Thoracic aorta (tissue), 2 donors: ENCODE data around the gene GH1. TPM values are rescaled to one million over a fixed set of nuclear protein-coding genes. Genes with fewer than 3 reads are reported as not detected.
"Not testable (repeated sequence)": the region's sequence is repeated elsewhere in the genome, so short reads cannot be mapped to it uniquely, and the experiment has no call there.

ENCODE experiments used
- ATAC-seq: fragments of 150-250 bp; one replicate; pipeline ENCODE4 v1.8.0; 2017; ENCODE audit warnings: low read depth; ENCODE audit not compliant: insufficient number of reproducible peaks, low FRiP score
- DNase-seq: peaks from one replicate; pipeline ENCODE4 v3.0.0-alpha.2; 2020; ENCODE audit warnings: low spot score
- H3K27ac ChIP-seq, 2 donors: fragments of 200-600 bp; sonication (generic); 1 replicate in 1 of 2; 2 replicates in 1 of 2; pipeline ENCODE4 v1.5.1; 2016; ENCODE audit warnings: mild to moderate bottlenecking in 2 of 2, moderate library complexity in 2 of 2
- H3K27me3 ChIP-seq: fragments of 200-600 bp; sonication (generic); replicated peaks from 2 replicates; pipeline ENCODE4 v1.6.0; 2016; ENCODE audit warnings: mild to moderate bottlenecking; ENCODE audit not compliant: insufficient read depth
- H3K36me3 ChIP-seq: fragments of 200-600 bp; sonication (generic); one replicate; pipeline ENCODE4 v1.5.1; 2016
- H3K4me1 ChIP-seq, 2 donors: fragments of 200-600 bp; sonication (generic); 1 replicate in 1 of 2; 2 replicates in 1 of 2; pipeline versions ENCODE4 v1.5.1 to v1.6.0; 2016; ENCODE audit warnings: low read depth in 2 of 2, mild to moderate bottlenecking in 1 of 2; ENCODE audit not compliant: control insufficient read depth in 1 of 2
- H3K4me3 ChIP-seq: fragments of 200-600 bp; sonication (generic); 2 replicates; pipeline ENCODE4 v1.5.1; 2016; ENCODE audit warnings: mild to moderate bottlenecking
- H3K9me3 ChIP-seq: fragments of 200-600 bp; sonication (generic); 2 replicates; pipeline ENCODE4 v1.5.1; 2016
- CTCF ChIP-seq: fragments of 200-600 bp; sonication (generic); IDR thresholded peaks from one replicate; pipeline ENCODE4 v1.5.1; 2019; ENCODE audit warnings: antibody characterized with exemption
- total RNA-seq, 2 donors: library from RNA; depleted of rRNA; stranded (reverse); fragments of >200 nt; gene quantifications; one replicate each; pipeline versions ENCODE4 v1.1.0 to v1.2.3, GENCODE V29; 2016

Gene GH1
- total RNA-seq, 2 donors from 2014 or later, result not detected

GRCh38 chr17:63881935-63882601 lies 36.6 kb downstream of the GH1 start, which contains the start of gene GH2:
GH2 (minus strand) TSS chr17:63881944; CDS start chr17:63881801, 143 bp downstream.
- DNase-seq (no peak), ATAC-seq (no peak)
- no peaks in the 10 kb centered on the region for H3K27me3 ChIP-seq
- H3K4me3 ChIP-seq, result no peak within 1 kb of the TSS
- no peaks in the 10 kb centered on the region for H3K4me1 ChIP-seq
- no peaks in the 10 kb centered on the region for H3K9me3 ChIP-seq
- no peak within 1 kb of the TSS for H3K27ac ChIP-seq
- no peaks in the 10 kb centered on the region for H3K36me3 ChIP-seq
- peak; percentile 64 for TF ChIP-seq CTCF

GRCh38 chr17:63881337-63881736 lies 37.3 kb downstream of the GH1 start:
- H3K27me3 ChIP-seq, ATAC-seq, DNase-seq: not testable (repeated sequence)

DNA sequence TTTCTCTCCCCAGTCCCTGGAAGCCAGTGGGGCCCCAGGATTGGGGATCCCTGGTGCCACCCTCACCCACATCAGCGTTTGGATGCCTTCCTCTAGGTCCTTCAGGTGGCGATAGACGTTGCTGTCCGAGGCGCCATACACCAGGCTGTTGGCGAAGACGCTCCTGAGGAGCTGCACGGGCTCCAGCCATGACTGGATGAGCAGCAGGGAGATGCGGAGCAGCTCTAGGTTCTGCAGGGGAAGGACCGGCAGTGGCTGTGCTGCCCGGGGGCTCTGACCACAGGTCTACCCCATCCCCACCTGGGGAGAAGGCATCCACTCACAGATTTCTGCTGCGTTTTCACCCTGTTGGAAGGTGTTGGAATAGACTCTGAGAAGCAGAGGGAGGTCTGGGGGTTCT lies 37.9 kb downstream of the GH1 start:
- DNase-seq (no peak), ATAC-seq (no peak)
- Histone ChIP-seq H3K36me3 (no peaks in the 10 kb centered on the region), H3K27ac (no peak overlapping the region), H3K4me1 (no peaks in the 10 kb centered on the region), H3K4me3 (no peak overlapping the region), H3K27me3 (no peaks in the 10 kb centered on the region), H3K9me3 (no peaks in the 10 kb centered on the region)
- no peak for TF ChIP-seq CTCF

More at GRCh38 chr17:63881337-63881736, 37.3 kb downstream of the GH1 start:
- H3K4me1 ChIP-seq, H3K27ac ChIP-seq, H3K4me3 ChIP-seq, H3K36me3 ChIP-seq, H3K9me3 ChIP-seq: not testable (repeated sequence)

GRCh38 chr17:63878413-63878812 lies 40.2 kb downstream of the GH1 start:
- H3K27ac ChIP-seq, H3K4me3 ChIP-seq, H3K9me3 ChIP-seq, H3K27me3 ChIP-seq, ATAC-seq, DNase-seq, H3K36me3 ChIP-seq, H3K4me1 ChIP-seq: not testable (repeated sequence)

- not testable (repeated sequence) for H3K36me3 ChIP-seq, DNase-seq, H3K27me3 ChIP-seq, H3K4me1 ChIP-seq, ATAC-seq, H3K27ac ChIP-seq, H3K9me3 ChIP-seq, H3K4me3 ChIP-seq
Observed at GRCh38 chr17:63874693-63875092, 43.9 kb downstream of the GH1 start.

DNA sequence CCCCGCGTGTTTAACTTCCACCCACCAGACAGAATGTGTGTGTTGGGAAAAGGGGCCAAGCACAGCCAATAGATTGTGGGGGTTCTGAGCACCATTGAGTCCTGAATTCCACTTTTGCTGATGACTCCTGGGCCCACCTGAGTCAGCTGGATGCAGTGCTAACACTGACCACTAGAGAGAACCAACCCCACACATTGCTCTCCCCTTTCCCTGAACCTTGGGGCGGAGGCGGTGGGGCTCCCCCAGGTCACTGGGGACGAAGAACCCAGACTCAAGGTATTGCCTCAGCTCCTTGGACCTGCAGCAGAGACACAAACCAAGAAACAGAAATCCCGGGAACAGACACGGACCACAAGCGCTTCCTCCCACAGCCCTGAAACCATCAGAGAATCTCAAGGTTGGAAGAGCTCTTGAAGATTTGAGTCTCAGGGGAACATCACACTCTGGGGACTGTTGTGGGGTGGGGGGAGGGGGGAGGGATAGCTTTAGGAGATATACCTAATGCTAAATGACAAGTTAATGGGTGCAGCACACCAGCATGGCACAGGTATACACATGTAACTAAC lies 44.5 kb downstream of the GH1 start:
- not testable (repeated sequence) for H3K4me3 ChIP-seq, H3K4me1 ChIP-seq, H3K9me3 ChIP-seq, H3K36me3 ChIP-seq, ATAC-seq, H3K27me3 ChIP-seq, DNase-seq, H3K27ac ChIP-seq

- not testable (repeated sequence) for ATAC-seq, H3K27me3 ChIP-seq, H3K4me1 ChIP-seq, H3K27ac ChIP-seq, H3K9me3 ChIP-seq, H3K36me3 ChIP-seq, H3K4me3 ChIP-seq, DNase-seq
Observed at GRCh38 chr17:63873577-63873976, 45.1 kb downstream of the GH1 start, which contains the start of gene CSH2. CSH2 (minus strand) TSS chr17:63873677; CDS start chr17:63873614, 63 bp downstream.

GRCh38 chr17:63871646-63872365 lies 46.8 kb downstream of the GH1 start:
- not testable (repeated sequence) for DNase-seq

GRCh38 chr17:63870292-63870665 lies 48.4 kb downstream of the GH1 start:
- not testable (repeated sequence) for H3K27me3 ChIP-seq, H3K27ac ChIP-seq, H3K4me3 ChIP-seq, DNase-seq, ATAC-seq, H3K36me3 ChIP-seq, H3K4me1 ChIP-seq, H3K9me3 ChIP-seq

More at GRCh38 chr17:63871646-63872365, 46.8 kb downstream of the GH1 start:
- H3K4me3 ChIP-seq, H3K27me3 ChIP-seq, H3K4me1 ChIP-seq, H3K27ac ChIP-seq, H3K36me3 ChIP-seq, ATAC-seq, H3K9me3 ChIP-seq: not testable (repeated sequence)

DNA sequence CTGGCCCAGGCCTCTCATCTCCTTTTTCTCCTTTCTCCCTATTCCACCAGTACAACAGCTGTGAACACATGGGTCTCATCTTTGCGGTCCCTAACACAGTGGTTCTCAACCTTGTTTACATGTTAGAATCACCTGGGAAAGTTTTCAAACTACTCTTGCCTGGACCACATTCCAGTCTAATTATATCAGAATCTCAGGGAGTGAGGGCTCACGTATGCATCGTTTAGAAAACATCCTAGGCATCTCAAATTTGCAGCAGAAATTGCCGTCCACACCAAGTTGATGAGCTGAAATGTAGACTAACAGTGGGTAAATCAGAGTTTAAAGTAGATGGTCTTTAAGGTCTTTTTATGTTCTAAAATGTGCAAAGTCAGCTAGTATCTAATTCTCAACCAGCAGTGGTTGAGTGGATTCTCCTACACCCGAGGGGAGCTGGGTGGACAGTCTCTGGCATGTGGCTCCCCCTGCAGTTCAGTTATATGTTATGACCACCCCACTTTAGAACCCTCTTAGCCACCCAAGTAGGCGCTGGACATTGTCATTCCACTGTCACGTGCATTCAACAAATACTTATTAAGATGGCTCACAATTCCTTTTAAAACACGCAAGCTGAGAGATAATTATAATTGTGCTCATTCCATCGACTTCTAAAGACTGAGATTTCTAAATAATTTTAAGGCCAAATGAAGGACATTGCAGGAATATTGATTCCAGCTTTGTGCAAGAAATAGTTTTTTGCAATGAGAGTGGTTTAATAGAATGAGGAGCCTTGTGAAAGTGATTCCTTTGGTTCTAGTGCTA lies 48.9 kb downstream of the GH1 start:
- not testable (repeated sequence) for H3K36me3 ChIP-seq, H3K27ac ChIP-seq, H3K27me3 ChIP-seq, H3K4me1 ChIP-seq, H3K9me3 ChIP-seq, DNase-seq, ATAC-seq, H3K4me3 ChIP-seq
